Keratinocyte (primary cell): ENCODE results near the gene MYO10.

Source experiments
- EZH2 ChIP-seq: IDR thresholded peaks from one replicate; pipeline ENCODE4 v1.6.1; 2012; ENCODE audit warnings: inconsistent platforms, mild to moderate bottlenecking, low read length, moderate library complexity
- TF ChIP-seq, protein P1 (sequence below), 3 experiments: IDR thresholded peaks in 1 of 3; conservative IDR thresholded peaks in 1 of 3; optimal IDR thresholded peaks in 1 of 3; 2 replicates in 2 of 3; 3 replicates in 1 of 3; pipeline versions ENCODE3 to v1.5.1; 2011; ENCODE audit warnings: low read length in 3 of 3, mild to moderate bottlenecking in 3 of 3, moderate library complexity in 2 of 3, control low read depth in 1 of 3, inconsistent platforms in 1 of 3; ENCODE audit not compliant: insufficient read depth in 2 of 3; ENCODE audit errors: extremely low read depth in 1 of 3

DNA sequence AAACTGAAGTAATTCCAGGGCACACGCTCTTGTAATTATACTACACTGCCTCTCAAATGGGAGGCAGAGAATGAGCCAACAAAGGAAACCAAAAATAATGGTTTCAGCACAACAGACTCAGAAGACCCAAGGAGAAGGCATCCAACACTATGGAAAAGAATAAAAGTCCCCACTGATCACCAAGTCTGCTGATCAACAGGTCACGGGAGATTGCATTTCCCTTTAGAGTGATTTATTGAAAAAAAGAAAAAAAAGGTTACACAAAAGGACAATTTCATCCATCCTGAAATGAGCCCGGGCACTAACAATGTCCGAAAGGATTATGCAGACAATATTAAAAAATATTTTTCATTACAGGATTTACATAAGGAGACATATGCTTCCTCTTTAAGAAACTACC, 28.8 kb downstream of the MYO10 start:
- TF ChIP-seq, protein P1, sequence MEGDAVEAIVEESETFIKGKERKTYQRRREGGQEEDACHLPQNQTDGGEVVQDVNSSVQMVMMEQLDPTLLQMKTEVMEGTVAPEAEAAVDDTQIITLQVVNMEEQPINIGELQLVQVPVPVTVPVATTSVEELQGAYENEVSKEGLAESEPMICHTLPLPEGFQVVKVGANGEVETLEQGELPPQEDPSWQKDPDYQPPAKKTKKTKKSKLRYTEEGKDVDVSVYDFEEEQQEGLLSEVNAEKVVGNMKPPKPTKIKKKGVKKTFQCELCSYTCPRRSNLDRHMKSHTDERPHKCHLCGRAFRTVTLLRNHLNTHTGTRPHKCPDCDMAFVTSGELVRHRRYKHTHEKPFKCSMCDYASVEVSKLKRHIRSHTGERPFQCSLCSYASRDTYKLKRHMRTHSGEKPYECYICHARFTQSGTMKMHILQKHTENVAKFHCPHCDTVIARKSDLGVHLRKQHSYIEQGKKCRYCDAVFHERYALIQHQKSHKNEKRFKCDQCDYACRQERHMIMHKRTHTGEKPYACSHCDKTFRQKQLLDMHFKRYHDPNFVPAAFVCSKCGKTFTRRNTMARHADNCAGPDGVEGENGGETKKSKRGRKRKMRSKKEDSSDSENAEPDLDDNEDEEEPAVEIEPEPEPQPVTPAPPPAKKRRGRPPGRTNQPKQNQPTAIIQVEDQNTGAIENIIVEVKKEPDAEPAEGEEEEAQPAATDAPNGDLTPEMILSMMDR (optimal IDR thresholded peaks at IDR 0.05 in 1 of 3, IDR thresholded peaks at IDR 0.05 in 1 of 3, conservative IDR thresholded peaks at IDR 0.05 in 1 of 3; ENCODE audit: extremely low read depth in 1 of 3, insufficient read depth in 2 of 3, low read length in 3 of 3) = no peak
- TF ChIP-seq EZH2 = no peak
